WERI-Rb-1 (cell line): ENCODE data around the gene ANTKMT.

ENCODE experiments used
- DNase-seq: peaks from one replicate; pipeline ENCODE4 v3.0.0-alpha.2; 2020
- H3K27ac ChIP-seq: fragments of 250-450 bp; sonication (Bioruptor Pico); 2 replicates; pipeline ENCODE4 v1.5.1; 2020; ENCODE audit warnings: mild to moderate bottlenecking, moderate library complexity
- H3K27me3 ChIP-seq: fragments of 250-450 bp; sonication (Bioruptor Pico); 2 replicates; pipeline ENCODE4 v1.5.1; 2021; ENCODE audit warnings: mild to moderate bottlenecking, low read depth, moderate library complexity; ENCODE audit not compliant: insufficient read depth, severe bottlenecking
- H3K36me3 ChIP-seq: fragments of 250-450 bp; sonication (Bioruptor Pico); 2 replicates; pipeline ENCODE4 v1.5.1; 2020; ENCODE audit warnings: mild to moderate bottlenecking, moderate library complexity
- H3K4me3 ChIP-seq: 2 replicates; pipeline ENCODE4 v1.5.1; 2011; ENCODE audit warnings: low read depth, mild to moderate bottlenecking, control low read depth, low read length
- H3K9me3 ChIP-seq: fragments of 250-450 bp; sonication (Bioruptor Pico); 2 replicates; pipeline ENCODE4 v1.5.1; 2021; ENCODE audit warnings: mild to moderate bottlenecking, moderate library complexity; ENCODE audit not compliant: severe bottlenecking
- TF ChIP-seq, protein P1 (sequence below): IDR thresholded peaks from 2 replicates; pipeline ENCODE4 v1.5.1; 2011; ENCODE audit warnings: low read depth, mild to moderate bottlenecking, control low read depth, inconsistent platforms, low read length

Gene ANTKMT

GRCh38 chr16:680967-681745, 39.8 kb upstream of the ANTKMT start:
- H3K4me3 ChIP-seq: peak overlapping the region; percentile 76
- TF ChIP-seq, protein P1, sequence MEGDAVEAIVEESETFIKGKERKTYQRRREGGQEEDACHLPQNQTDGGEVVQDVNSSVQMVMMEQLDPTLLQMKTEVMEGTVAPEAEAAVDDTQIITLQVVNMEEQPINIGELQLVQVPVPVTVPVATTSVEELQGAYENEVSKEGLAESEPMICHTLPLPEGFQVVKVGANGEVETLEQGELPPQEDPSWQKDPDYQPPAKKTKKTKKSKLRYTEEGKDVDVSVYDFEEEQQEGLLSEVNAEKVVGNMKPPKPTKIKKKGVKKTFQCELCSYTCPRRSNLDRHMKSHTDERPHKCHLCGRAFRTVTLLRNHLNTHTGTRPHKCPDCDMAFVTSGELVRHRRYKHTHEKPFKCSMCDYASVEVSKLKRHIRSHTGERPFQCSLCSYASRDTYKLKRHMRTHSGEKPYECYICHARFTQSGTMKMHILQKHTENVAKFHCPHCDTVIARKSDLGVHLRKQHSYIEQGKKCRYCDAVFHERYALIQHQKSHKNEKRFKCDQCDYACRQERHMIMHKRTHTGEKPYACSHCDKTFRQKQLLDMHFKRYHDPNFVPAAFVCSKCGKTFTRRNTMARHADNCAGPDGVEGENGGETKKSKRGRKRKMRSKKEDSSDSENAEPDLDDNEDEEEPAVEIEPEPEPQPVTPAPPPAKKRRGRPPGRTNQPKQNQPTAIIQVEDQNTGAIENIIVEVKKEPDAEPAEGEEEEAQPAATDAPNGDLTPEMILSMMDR: peak; percentile 37; the same call in 1 of the 2 replicates
- H3K36me3 ChIP-seq: peaks cover 43% of the 10 kb centered on the region
- H3K27me3 ChIP-seq: no peaks in the 10 kb centered on the region
- no peaks in the 10 kb centered on the region for H3K9me3 ChIP-seq
- peak; percentile 38 for DNase-seq
- peak overlapping the region; percentile 91 for H3K27ac ChIP-seq

DNA sequence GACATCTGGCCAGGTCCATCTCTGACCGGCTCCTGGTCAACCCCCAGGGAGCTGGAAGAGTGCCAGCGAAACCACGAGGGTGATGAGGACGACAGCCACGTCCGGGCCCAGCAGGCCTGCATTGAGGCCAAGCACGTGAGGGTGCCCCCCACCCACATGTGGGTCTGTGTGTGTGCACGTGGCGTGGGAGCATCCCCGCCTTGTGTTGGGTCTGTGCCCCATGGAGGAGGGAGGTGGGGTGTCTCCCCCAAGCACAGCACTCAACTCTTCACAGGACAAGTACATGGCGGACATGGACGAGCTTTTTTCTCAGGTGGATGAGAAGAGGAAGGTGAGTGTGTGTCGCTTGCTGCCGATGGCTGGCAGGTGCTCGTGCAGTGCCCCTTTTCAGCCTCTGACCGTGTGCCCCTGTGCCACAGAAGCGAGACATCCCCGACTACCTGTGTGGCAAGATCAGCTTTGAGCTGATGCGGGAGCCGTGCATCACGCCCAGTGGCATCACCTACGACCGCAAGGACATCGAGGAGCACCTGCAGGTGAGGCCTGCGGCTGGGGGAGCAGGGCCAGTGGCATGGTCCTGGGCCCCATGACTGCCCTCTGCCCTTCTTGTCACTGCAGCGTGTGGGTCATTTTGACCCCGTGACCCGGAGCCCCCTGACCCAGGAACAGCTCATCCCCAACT, 39.1 kb upstream of the ANTKMT start:
- Histone ChIP-seq H3K36me3 (peaks cover 51% of the 10 kb centered on the region), H3K27me3 (no peaks in the 10 kb centered on the region), H3K27ac (no peak overlapping the region; the same call in 1 of the 2 replicates), H3K9me3 (no peaks in the 10 kb centered on the region), H3K4me3 (no peak overlapping the region)
- no peak for DNase-seq
- TF ChIP-seq, protein P1: no peak

- Histone ChIP-seq H3K27ac (no peak overlapping the region; the same call in 1 of the 2 replicates), H3K4me3 (no peak overlapping the region)
- TF ChIP-seq, protein P1: no peak
Observed at GRCh38 chr16:682493-683395, 38.2 kb upstream of the ANTKMT start.

GRCh38 chr16:683396-684070, 37.4 kb upstream of the ANTKMT start:
- peak overlapping the region; percentile 61 for H3K4me3 ChIP-seq
- TF ChIP-seq, protein P1: no peak
- H3K36me3 ChIP-seq: peaks cover 61% of the 10 kb centered on the region
- no peak for DNase-seq
- H3K9me3 ChIP-seq: no peaks in the 10 kb centered on the region
- H3K27ac ChIP-seq: peak overlapping the region; percentile 88
- no peaks in the 10 kb centered on the region for H3K27me3 ChIP-seq

More at GRCh38 chr16:682493-683395, 38.2 kb upstream of the ANTKMT start:
- peaks cover 59% of the 10 kb centered on the region for H3K36me3 ChIP-seq
- no peak for DNase-seq
- H3K27me3 ChIP-seq: no peaks in the 10 kb centered on the region
- no peaks in the 10 kb centered on the region for H3K9me3 ChIP-seq
